Astrocyte (in vitro differentiated cells and primary cell): Measurements from ENCODE around the gene LRCH2.

ENCODE experiments used
- CTCF ChIP-seq: IDR thresholded peaks from 2 replicates; pipeline ENCODE4 v1.5.1; 2011; ENCODE audit warnings: low read depth, mild to moderate bottlenecking, inconsistent platforms, low read length, moderate library complexity; ENCODE audit not compliant: insufficient read depth
- EZH2 ChIP-seq: IDR thresholded peaks from 2 replicates; pipeline ENCODE4 v1.6.1; 2012; ENCODE audit warnings: mild to moderate bottlenecking, low read length, inconsistent platforms; ENCODE audit not compliant: insufficient read depth

- TF ChIP-seq EZH2 (no peak), CTCF (no peak)
Observed at GRCh38 chrX:115264009-115264408, 30.1 kb upstream of the LRCH2 start.
